ENCODE results near the gene EYA2.

Gene EYA2

DNA sequence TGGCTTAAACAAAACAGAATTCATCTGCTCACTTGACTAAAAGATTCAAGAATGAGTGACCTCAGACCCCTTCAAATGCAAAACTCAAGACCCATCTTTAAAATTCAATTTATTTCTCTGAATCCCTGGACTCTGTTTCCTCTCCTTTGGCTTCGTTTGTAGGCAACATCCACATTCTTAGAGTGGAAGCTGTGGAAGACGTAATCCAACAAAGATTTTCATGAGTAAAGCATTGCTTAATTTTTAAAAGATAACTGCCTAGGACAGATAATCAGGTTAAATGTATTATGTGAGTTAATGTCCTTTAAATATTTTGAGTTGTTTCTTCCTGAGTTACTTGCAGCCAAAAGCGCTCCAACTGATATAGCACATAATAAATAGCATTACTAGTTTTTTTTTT, 297.3 kb downstream of the EYA2 start:
- in situ Hi-C loops (cut with MboI; ENCODE audit: low sequenced_read_pairs, unreplicated experiment): loop anchor here (10.0 kb wide), 1 partner anchor 433 kb away; no protein-coding TSS in a partner anchor
- no peak for DNase-seq (ENCODE audit: low spot score)
- TF ChIP-seq CTCF (IDR thresholded peaks at IDR 0.05; ENCODE audit: borderline replicate concordance, control extremely low read depth, extremely low read depth, insufficient read depth, missing control alignments): no peak

DNA sequence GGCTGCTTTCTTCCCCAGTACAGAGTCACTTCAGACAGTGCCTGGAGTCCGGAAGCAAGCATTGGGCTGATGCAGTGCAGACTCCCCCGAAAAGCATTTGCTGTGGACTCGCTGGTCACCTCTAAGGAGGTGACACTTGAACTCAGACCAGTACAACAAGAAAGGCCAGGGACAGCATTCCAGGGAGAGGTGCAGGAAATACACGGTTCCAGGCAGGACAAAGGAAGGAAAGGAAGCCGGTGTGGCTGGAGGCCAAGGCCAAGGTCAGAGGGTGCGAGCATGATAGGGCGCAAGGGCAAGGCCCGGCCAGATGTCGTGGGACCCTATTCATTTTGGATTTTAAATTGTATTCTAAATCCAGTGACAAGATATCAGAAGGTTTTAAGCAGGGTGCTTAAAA, 300.9 kb downstream of the EYA2 start:
- TF ChIP-seq CTCF (IDR thresholded peaks at IDR 0.05; ENCODE audit: borderline replicate concordance, control extremely low read depth, extremely low read depth, insufficient read depth, missing control alignments): no peak
- in situ Hi-C loops (cut with MboI; ENCODE audit: low sequenced_read_pairs, unreplicated experiment): loop anchor here (5.0 to 10.0 kb wide), 2 partner anchors 187 to 429 kb away; no protein-coding TSS in a partner anchor
- DNase-seq (ENCODE audit: low spot score): no peak

DNA sequence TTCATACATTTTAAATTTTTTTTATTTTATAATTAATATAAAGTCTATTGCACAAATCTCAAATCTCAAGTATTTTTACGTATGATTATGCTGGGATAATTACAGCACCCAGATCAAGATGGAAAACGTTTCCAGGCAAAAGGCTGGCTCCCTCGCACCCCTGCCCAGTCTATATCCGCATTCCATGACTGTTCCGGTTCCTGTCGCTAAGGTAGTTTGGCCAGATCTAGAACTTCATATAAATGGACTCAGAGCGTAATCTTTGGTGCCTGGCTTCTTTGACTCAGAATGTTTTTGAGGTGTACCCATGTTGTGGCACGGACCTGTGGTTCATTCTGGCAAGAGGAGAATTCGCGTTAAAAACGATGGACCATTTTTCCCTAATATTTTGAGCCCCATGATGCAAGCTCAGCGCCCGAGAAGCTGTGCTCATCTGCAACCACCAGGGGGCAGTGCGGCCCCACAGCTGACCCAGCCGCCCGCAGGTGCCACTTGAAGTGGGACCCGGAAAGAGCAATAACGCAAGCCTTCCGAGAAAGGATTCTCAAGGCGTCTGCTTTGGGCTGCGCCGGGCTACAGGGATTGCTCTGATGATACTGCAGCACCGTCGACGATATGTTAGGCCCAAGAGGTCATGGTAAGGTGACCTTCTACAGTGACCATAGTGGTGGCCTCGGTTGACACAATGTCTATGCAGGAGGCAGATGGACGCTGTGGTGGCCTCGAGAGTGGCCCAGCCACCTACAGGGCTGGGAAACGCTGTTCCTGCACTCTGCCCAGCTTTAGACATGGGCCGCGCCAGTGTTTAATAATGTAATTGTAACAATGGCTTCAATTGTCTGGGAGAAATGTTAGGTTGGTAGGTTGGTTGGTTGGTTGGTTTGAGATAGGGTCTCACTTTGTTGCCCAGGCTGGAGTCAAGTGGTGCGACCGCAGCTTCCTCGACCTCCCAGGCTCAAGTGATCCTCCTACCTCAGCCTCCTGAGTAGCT, 301.7 kb downstream of the EYA2 start:
- in situ Hi-C loops (cut with MboI; ENCODE audit: low sequenced_read_pairs, unreplicated experiment): loop anchor here (5.0 to 10.0 kb wide), 2 partner anchors 186 to 428 kb away; no protein-coding TSS in a partner anchor
- DNase-seq (ENCODE audit: low spot score): peak; percentile 86

GRCh38 chr20:47198254-47198671, 303.6 kb downstream of the EYA2 start:
- in situ Hi-C loops (cut with MboI; ENCODE audit: low sequenced_read_pairs, unreplicated experiment): loop anchor here (5.0 to 10.0 kb wide), 2 partner anchors 184 to 427 kb away; no protein-coding TSS in a partner anchor
- DNase-seq (ENCODE audit: low spot score): peak; percentile 59
- no peak for TF ChIP-seq CTCF (IDR thresholded peaks at IDR 0.05; ENCODE audit: borderline replicate concordance, control extremely low read depth, extremely low read depth, insufficient read depth, missing control alignments)

More for the DNA sequence above, 301.7 kb downstream of the EYA2 start:
- peak; percentile 93 for TF ChIP-seq CTCF (IDR thresholded peaks at IDR 0.05; ENCODE audit: borderline replicate concordance, control extremely low read depth, extremely low read depth, insufficient read depth, missing control alignments)

DNA sequence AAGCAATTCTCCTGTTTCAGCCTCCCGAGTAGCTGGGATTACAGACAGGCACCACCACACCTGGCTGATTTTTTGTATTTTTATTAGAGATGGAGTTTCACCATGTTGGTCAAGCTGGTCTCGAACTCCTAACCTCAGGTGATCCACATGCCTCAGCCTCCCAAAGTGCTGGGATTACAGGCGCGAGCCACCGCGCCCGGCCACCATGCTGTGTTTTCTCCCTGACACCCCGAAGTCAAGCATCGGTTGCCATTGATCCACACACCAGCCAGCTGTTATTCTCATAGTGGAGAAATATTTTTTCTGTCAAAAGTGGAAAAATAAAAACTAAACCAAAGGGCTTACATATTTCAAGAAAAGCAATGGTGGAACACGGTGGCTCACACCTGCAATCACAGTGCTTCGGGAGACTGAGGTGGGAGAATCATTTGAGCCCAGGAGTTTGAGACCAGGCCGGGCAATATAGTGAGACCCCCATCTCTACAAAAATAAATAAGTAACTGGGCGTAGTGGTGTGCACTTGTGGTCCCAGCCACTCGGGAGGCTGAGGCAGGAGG, 304.4 kb downstream of the EYA2 start:
- TF ChIP-seq CTCF (IDR thresholded peaks at IDR 0.05; ENCODE audit: borderline replicate concordance, control extremely low read depth, extremely low read depth, insufficient read depth, missing control alignments): no peak
- in situ Hi-C loops (cut with MboI; ENCODE audit: low sequenced_read_pairs, unreplicated experiment): loop anchor here (5.0 to 10.0 kb wide), 2 partner anchors 183 to 426 kb away; no protein-coding TSS in a partner anchor
- no peak for DNase-seq (ENCODE audit: low spot score)

DNA sequence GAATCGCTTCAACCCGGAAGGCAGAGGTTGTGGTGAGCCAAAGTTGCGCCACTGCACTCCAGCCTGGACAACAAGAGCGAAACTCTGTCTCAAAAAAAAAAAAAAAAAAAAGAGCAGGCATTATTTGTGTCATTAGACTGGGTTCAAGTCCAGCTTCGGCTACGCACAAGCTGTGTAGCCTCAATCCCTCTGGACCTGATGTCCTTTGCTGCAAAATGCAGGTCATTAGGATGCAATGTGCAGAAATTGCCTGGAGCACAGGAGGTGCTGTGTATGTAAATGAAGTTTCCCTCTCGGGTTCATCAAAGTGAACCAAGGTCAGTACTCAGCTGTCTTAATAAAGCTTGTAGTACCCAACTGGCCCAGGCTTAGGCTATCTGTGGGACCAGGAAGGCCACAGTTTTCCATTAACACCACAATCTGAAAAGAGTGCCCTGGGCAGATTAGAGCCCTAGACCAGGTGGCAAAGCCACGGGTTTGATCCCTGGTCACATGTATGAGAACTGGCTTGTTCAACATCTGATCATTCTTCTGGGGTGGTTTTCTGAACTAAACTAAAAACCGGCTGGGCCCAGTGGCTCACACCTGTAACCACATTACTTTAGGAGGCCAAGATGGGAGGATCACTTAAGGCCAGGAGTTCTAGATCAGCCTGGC, 306.6 kb downstream of the EYA2 start:
- in situ Hi-C loops (cut with MboI; ENCODE audit: low sequenced_read_pairs, unreplicated experiment): no loop called here
- no peak for TF ChIP-seq CTCF (IDR thresholded peaks at IDR 0.05; ENCODE audit: borderline replicate concordance, control extremely low read depth, extremely low read depth, insufficient read depth, missing control alignments)
- DNase-seq (ENCODE audit: low spot score): no peak

Measured in GM13976 (cell line).